ENCODE measurements around the gene FHL2.

DNA sequence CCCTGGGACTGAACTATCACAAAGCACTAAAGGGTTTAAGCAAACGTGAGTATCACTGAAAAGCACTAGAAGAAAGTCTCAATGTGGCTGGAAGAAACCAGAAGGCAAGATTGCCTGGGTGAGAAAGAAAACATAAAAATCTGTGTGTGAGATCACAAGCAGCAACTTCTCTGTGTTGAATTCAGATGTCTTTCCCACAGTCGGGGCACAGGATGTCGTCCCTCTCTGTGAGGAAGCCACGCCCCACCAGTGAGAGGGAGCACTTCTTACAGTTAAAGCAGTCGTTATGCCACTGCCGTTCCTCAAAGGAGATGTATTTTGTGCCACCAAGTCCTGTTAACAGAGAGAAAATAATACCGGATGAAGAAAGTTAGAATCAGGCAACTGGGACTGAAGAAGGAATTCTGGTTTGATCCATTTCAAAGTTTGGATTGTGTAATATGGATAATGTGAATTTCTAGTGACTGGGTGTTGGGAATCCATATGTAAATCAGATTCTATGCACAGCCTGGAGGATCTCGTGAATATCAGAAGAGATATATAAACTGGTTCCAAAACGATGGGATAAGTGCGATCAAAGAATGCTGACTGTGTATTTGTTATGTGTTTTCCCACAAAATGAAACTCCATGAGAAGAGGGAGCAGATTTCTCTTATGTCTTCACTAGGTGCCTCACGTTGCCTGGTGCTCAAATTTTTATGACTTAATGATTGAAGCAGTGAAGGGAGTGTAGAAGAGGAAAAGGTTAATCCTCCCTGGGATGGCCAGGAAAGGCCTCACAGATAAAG is 37.6 kb downstream of the FHL2 start:
- TF ChIP-seq, protein P1, sequence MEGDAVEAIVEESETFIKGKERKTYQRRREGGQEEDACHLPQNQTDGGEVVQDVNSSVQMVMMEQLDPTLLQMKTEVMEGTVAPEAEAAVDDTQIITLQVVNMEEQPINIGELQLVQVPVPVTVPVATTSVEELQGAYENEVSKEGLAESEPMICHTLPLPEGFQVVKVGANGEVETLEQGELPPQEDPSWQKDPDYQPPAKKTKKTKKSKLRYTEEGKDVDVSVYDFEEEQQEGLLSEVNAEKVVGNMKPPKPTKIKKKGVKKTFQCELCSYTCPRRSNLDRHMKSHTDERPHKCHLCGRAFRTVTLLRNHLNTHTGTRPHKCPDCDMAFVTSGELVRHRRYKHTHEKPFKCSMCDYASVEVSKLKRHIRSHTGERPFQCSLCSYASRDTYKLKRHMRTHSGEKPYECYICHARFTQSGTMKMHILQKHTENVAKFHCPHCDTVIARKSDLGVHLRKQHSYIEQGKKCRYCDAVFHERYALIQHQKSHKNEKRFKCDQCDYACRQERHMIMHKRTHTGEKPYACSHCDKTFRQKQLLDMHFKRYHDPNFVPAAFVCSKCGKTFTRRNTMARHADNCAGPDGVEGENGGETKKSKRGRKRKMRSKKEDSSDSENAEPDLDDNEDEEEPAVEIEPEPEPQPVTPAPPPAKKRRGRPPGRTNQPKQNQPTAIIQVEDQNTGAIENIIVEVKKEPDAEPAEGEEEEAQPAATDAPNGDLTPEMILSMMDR (conservative IDR thresholded peaks at IDR 0.05): no peak
- no peak for TF ChIP-seq EZH2 (IDR thresholded peaks at IDR 0.05; ENCODE audit: low read depth)
